ENCODE results near the gene BPIFA1. TPM values are rescaled to one million over a fixed set of nuclear protein-coding genes. Genes with fewer than 3 reads are reported as not detected.

BPIFA1 gene
- total RNA-seq, 1 donor from 2014 or later, result not detected

- Mint-ChIP-seq H3K27me3 (ENCODE audit: unreplicated experiment) (peaks cover 6% of the 10 kb centered on the region), H3K4me3 (ENCODE audit: unreplicated experiment) (no peak overlapping the region), H3K27ac (ENCODE audit: unreplicated experiment) (no peak overlapping the region), H3K36me3 (ENCODE audit: unreplicated experiment) (no peaks in the 10 kb centered on the region), H3K9me3 (ENCODE audit: unreplicated experiment) (peaks cover 4% of the 10 kb centered on the region), H3K4me1 (ENCODE audit: low read depth, unreplicated experiment) (peaks cover 13% of the 10 kb centered on the region)
- TF ChIP-seq CTCF (IDR thresholded peaks at IDR 0.05; ENCODE audit: partially characterized antibody, unreplicated experiment), result no peak
- DNase-seq, result no peak
Observed at GRCh38 chr20:33282196-33282934, 46.6 kb downstream of the BPIFA1 start.

GRCh38 chr20:33282991-33283555 lies 47.3 kb downstream of the BPIFA1 start, which contains the start of gene BPIFB1:
BPIFB1 (plus strand) TSS chr20:33283214; CDS start chr20:33286074, 2,860 bp downstream.
- Mint-ChIP-seq H3K9me3 (ENCODE audit: unreplicated experiment) (peaks cover 3% of the 10 kb centered on the region), H3K27ac (ENCODE audit: unreplicated experiment) (no peak within 1 kb of the TSS), H3K4me1 (ENCODE audit: low read depth, unreplicated experiment) (peaks cover 7% of the 10 kb centered on the region), H3K27me3 (ENCODE audit: unreplicated experiment) (peaks cover 6% of the 10 kb centered on the region), H3K4me3 (ENCODE audit: unreplicated experiment) (no peak within 1 kb of the TSS), H3K36me3 (ENCODE audit: unreplicated experiment) (no peaks in the 10 kb centered on the region)
- no peak for TF ChIP-seq CTCF (IDR thresholded peaks at IDR 0.05; ENCODE audit: partially characterized antibody, unreplicated experiment)
- no peak for DNase-seq

GRCh38 chr20:33284284-33284683 lies 48.5 kb downstream of the BPIFA1 start:
- Mint-ChIP-seq H3K9me3 (ENCODE audit: unreplicated experiment) (peaks cover 2% of the 10 kb centered on the region), H3K36me3 (ENCODE audit: unreplicated experiment) (no peaks in the 10 kb centered on the region), H3K4me3 (ENCODE audit: unreplicated experiment) (no peak overlapping the region), H3K4me1 (ENCODE audit: low read depth, unreplicated experiment) (peaks cover 3% of the 10 kb centered on the region), H3K27me3 (ENCODE audit: unreplicated experiment) (peaks cover 6% of the 10 kb centered on the region), H3K27ac (ENCODE audit: unreplicated experiment) (no peak overlapping the region)
- no peak for DNase-seq
- no peak for TF ChIP-seq CTCF (IDR thresholded peaks at IDR 0.05; ENCODE audit: partially characterized antibody, unreplicated experiment)

- no peak overlapping the region for H3K4me3 Mint-ChIP-seq (ENCODE audit: unreplicated experiment)
- no peak overlapping the region for H3K27ac Mint-ChIP-seq (ENCODE audit: unreplicated experiment)
- TF ChIP-seq CTCF (IDR thresholded peaks at IDR 0.05; ENCODE audit: partially characterized antibody, unreplicated experiment), result no peak
- H3K9me3 Mint-ChIP-seq (ENCODE audit: unreplicated experiment), result peaks cover 2% of the 10 kb centered on the region
- DNase-seq, result no peak
- peaks cover 4% of the 10 kb centered on the region for H3K27me3 Mint-ChIP-seq (ENCODE audit: unreplicated experiment)
- no peaks in the 10 kb centered on the region for H3K36me3 Mint-ChIP-seq (ENCODE audit: unreplicated experiment)
- peaks cover 2% of the 10 kb centered on the region for H3K4me1 Mint-ChIP-seq (ENCODE audit: low read depth, unreplicated experiment)
Observed at GRCh38 chr20:33284937-33285336, 49.1 kb downstream of the BPIFA1 start.

- no peak overlapping the region for H3K27ac Mint-ChIP-seq (ENCODE audit: unreplicated experiment)
- H3K4me3 Mint-ChIP-seq (ENCODE audit: unreplicated experiment), result no peak overlapping the region
- H3K36me3 Mint-ChIP-seq (ENCODE audit: unreplicated experiment), result no peaks in the 10 kb centered on the region
- DNase-seq, result no peak
- peaks cover 2% of the 10 kb centered on the region for H3K27me3 Mint-ChIP-seq (ENCODE audit: unreplicated experiment)
- no peaks in the 10 kb centered on the region for H3K4me1 Mint-ChIP-seq (ENCODE audit: low read depth, unreplicated experiment)
- peaks cover 2% of the 10 kb centered on the region for H3K9me3 Mint-ChIP-seq (ENCODE audit: unreplicated experiment)
- TF ChIP-seq CTCF (IDR thresholded peaks at IDR 0.05; ENCODE audit: partially characterized antibody, unreplicated experiment), result no peak
Observed at GRCh38 chr20:33285861-33286495, 50.2 kb downstream of the BPIFA1 start.

All from glutamatergic neuron (in vitro differentiated cells).